NCI-H1436 treated with DMSO at 0.1 percent for 48 hours (cell line): Measurements from ENCODE around the gene CRCP.
A peak's percentile ranks its signal among the peaks of the same experiment; 100 is the strongest.
"Not testable (repeated sequence)": the region's sequence is repeated elsewhere in the genome, so short reads cannot be mapped to it uniquely, and the experiment has no call there.

Source experiments
- DNase-seq: peaks from one replicate; lab custom pipeline; 2025; lab: John Stamatoyannopoulos, UW

CRCP gene

DNA sequence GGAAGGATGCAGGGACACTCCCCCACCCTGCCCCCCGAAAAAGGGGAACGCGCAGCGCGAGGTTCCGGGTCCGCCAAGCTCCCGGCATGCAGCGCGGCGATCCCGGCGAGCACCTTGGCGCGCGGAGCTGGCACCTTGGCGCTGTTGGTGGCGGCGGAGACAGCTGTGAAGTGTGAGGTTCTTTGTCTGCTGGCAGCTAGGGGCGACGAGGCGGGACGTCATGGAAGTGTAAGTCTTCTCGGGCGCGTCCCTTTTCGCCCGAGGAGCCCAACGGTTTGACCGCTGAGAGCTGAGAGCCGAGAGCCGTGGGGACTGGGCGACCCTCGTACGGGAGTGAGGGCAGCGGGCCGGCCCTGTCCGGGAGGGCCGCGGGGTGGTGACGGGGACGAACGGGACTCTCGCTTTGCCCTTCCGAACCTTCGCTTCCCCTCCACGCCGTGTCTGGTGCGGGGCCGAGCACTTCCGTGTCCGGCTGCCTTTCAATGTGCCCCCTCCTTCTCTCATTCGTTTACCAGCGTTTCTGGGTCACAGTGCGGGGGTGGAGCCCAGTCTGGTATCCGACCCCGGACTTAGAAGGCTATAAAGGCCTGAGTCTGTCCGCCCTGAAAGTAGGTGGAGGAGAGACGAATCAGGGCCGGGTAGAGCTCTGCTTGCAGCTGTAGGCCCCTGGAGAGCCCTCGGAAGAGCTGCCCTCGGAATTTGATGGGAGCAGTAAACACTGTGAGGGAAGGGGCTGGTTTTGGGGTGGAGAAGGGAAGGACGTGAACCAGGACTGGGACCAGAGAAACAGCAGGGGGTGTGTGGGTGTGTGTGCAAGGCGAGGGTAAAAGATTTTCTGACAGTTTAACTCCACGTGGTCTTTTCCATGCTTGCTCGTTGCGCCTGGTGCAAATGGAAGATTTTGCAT is at the start of gene CRCP:
Gene CRCP (plus strand): TSS at position 105 of the 907 bp plus-strand sequence. CDS start 116 bp downstream, at position 221.
- no peak for DNase-seq

- DNase-seq = no peak
Measured at GRCh38 chr7:66069732-66070131, 44.9 kb upstream of the CRCP start.

DNA sequence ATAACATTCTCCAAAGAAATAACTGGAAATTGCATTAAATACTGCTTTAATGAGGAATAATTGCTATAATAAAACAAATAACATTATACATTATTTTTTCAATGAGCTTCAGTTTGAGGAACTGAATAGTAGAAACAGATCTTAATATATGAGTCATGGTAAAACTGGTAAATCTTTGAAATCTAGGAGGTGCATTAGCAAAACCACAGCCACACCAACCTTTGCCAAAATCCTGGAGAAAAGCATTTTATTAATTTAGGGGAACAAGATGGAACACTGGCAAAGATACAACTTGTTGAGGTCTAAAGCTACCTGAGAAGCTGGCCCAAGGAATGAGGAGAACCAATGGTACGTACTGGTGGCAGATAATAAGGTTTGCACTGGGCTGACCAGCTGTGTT is 44.4 kb upstream of the CRCP start:
- no peak for DNase-seq

GRCh38 chr7:66072208-66072607 is 42.4 kb upstream of the CRCP start:
- DNase-seq = not testable (repeated sequence)

DNA sequence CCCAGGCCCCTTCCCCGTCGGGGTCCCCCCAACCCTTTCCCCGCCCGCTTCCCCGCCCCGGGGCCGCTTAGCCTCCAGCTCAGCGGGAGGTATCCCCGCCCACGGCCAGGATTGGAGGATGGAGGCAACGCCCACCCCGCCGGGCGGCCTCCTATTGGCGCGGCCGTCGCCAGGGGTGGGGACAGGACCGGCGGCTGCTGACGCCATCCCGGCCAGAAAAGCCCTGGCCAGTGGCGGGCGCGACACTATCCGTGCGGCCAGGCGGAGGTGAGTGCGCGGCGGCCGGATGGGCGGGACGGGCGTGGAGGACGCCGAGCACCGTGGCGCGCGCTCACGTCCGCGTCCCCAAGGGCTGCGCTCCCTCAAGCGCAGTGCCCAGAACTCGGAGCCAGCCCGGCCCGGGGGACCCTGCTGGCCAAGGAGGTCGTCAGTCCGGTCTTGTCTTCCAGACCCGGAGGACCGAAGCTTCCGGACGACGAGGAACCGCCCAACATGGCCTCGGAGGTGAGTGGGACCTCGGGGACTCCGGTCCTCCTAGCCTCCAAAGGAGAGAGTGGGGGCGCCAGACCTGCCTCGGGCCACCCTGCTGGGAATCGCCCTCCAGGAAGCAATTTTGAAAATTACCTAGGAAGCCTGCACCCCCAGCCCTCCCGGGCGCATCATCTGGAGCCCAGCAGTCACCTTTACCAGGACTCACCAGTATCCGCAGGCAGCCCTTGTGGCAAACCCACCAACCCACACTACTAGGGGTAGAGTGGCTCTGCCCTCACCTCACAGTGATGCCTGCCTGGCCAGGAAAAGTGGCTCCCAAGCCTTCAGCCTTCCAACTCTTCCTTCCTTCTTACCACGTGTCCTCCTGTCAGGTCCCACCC is 38.8 kb upstream of the CRCP start, which contains the start of gene ASL:
Gene ASL (plus strand): TSS at position 230 of the 872 bp plus-strand sequence. CDS start 263 bp downstream, at position 493.
- peak; percentile 21 for DNase-seq

- no peak for DNase-seq
Measured at GRCh38 chr7:66076462-66077329, 38.0 kb upstream of the CRCP start.

- no peak for DNase-seq
Measured at GRCh38 chr7:66078067-66078466, 36.6 kb upstream of the CRCP start.

DNA sequence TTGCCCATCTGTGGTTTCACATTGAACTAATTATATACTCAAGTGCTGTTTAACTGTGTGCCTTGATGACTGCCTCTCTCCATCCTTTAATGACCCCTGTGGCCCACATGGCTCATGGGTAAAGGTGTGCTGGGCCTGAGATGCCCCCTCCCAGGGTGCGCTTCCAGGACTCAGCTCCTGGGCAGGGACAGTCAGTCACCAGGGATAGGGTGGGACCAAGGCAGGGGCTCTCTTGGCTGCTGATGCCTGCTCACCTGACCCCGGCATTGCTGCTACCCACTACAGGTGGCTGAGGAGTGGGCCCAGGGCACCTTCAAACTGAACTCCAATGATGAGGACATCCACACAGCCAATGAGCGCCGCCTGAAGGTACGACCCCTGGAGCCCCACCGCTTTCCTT is 32.6 kb upstream of the CRCP start:
- no peak for DNase-seq

GRCh38 chr7:66082886-66083415 is 31.7 kb upstream of the CRCP start:
- no peak for DNase-seq

- no peak for DNase-seq
Measured at GRCh38 chr7:66083677-66084076, 31.0 kb upstream of the CRCP start.

GRCh38 chr7:66088861-66089838 is 25.5 kb upstream of the CRCP start:
- DNase-seq = no peak

- no peak for DNase-seq
Measured at GRCh38 chr7:66092654-66093053, 22.0 kb upstream of the CRCP start.

GRCh38 chr7:66095010-66095409 is 19.6 kb upstream of the CRCP start:
- DNase-seq = no peak

DNA sequence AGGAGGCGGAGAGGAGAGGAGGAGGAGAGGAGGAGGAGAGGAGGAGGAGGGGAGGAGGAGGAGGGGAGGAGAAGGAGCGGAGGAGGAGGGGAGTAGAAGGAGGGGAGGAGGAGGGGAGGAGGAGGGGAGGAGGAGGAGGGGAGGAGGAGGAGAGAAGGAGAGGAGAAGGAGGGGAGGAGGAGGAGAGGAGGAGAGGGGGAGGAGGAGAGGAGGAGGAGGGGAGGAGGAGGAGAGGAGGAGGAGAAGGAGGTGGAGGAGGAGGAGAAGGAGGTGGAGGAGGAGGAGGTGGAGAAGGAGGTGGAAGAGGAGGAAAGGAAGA is 15.5 kb upstream of the CRCP start:
- DNase-seq = no peak

DNA sequence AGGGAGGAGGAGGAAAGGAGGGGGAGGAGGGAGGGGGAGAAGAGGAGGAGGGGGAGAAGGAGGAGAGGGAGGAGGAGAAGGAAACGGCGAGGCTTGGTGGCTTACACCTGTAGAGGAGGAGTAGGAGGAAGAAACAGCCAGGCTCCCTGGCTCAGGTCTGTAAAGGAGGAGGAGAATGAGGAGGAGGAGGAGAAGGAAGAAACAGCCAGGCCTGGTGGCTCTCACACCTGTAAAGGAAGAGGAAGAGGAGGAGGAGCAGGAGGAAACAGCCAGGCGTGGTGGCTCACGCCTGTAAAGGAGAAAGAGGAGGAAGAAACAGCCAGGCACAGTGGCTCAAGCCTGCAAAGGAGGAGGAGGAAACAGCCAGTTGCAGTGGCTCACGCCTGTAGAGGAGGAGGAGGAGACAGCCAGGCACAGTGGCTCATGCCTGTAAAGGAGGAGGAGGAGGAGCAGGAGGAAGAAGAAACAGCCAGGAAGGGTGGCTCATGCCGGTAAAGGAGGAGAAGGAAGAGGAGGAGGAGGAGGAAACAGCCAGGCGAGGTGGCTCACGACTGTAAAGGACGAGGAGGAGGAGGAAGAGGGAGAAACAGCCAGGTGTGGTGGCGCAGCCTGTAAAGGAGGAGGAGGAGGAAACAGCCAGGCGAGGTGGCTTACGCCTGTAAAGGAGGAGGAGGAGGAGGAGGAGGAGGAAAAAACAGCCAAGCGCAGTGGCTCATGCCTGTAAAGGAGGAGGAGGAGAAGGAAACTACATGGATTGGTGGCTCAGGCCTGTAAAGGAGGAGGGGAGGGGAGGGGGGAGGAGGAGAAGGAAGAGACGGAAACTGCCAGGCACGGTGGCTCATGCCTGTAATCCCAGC is 14.9 kb upstream of the CRCP start:
- DNase-seq = peak; percentile 10

DNA sequence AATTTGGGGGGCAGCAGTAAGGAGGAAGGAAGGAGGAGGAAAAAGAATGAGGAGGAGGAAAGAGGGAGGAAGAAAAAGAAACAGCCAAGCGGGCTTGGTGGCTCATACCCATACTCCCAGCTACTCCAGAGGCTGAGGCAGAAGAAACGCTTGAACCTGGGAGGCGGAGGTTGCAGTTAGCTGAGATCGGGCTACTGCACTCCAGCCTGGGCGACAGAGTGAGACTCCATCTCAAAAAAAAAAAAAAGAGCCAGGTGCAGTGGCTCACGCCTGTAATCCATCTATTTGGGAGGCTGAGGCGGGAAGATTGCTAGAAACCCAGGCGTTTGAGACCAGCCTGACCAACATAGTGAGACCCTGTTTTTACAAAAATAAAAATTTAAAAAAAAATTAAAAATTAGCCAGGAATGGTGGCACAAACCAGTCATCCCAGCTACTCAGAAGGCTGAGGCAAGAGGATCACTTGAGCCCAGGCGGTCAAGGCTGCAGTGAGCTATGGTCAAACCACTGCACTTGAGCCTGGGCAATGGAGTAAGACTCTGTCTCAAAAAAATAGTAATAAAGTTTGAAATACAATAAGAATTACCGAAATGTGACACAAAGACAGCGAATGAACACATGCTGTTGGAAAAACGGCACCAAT is 14.1 kb upstream of the CRCP start:
- DNase-seq = no peak

- not testable (repeated sequence) for DNase-seq
Measured at GRCh38 chr7:66102168-66102567, 12.5 kb upstream of the CRCP start.

DNA sequence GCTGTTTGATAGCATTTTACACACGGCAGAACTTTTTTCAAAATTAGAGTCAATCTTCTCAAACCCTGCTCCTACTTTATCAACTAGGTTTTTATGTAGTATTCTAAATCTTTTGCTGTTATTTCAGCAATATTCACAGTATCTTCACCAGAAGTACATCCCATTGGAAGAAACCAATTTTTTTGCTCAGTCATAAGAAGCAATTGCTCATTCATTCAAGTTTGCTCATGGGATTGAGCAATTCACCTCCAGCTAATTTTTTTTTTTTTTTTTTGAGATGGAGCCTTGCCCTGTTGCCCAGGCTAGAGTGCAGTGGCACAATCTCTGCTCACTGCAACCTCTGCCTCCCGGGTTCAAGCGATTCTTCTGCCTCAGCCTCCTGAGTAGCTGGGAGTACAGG is 10.7 kb upstream of the CRCP start:
- DNase-seq = not testable (repeated sequence)

DNA sequence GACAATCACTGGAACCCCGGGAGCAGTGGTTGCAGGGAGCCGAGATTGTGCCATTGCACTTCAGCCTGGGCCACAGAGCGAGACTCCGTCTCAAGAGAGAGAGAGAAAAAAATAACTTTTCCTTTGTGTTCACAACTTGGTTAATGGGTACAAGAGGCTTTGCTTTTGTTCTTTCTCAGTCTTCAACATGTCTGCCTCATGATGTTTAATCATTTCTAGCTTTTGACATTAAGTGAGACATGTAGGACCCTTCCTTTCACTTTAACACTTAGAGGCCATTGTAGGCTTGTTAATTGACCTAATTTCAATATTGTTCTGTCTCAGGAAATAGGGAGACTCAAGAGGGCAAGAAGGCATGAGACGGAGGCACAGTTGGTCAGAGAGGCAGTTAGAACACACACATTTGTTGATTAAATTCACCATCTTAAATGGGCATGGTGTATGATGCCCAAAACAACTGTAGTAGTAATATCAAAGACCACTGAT is 9.3 kb upstream of the CRCP start:
- no peak for DNase-seq
